Loucy (cell line): ENCODE data around the gene DNAJB13.

Experiments used
- CTCF ChIP-seq: fragments of 200-600 bp; sonication (generic); conservative IDR thresholded peaks from 2 replicates; pipeline ENCODE4 v1.5.1; 2014; ENCODE audit warnings: mild to moderate bottlenecking, antibody characterized with exemption, low read length
- EZH2phosphoT487 ChIP-seq: fragments of 200-600 bp; IDR thresholded peaks from 2 replicates; pipeline ENCODE4 v1.6.1; 2018; ENCODE audit warnings: antibody characterized with exemption, mild to moderate bottlenecking, moderate library complexity, borderline replicate concordance

- TF ChIP-seq CTCF (no peak), EZH2phosphoT487 (no peak)
Measured at GRCh38 chr11:73958521-73959141, 7.8 kb downstream of the DNAJB13 start.
